A673 (cell line): ENCODE data around the gene EMP2. TPM values are rescaled to one million over a fixed set of nuclear protein-coding genes. Genes with fewer than 3 reads are reported as not detected.

Source experiments
- BruUV-seq: library from RNA; stranded (reverse); fragments of 400-500 nt; replicated peaks from 2 replicates; lab custom pipeline; 2021; lab: Mats Ljungman, UMichigan
- CTCF ChIA-PET: fragments of 300-600 bp; sonication (Branson Sonifier 250); formaldehyde crosslinking; loops from one replicate; lab custom pipeline; 2022; ENCODE audit warnings: antibody characterized with exemption; lab: Charles Lee
- POLR2A ChIA-PET: fragments of 300-600 bp; sonication (Branson Sonifier 250); formaldehyde crosslinking; loops from one replicate; lab custom pipeline; 2022; ENCODE audit warnings: antibody characterized with exemption; ENCODE audit not compliant: low non-redundant PET; lab: Charles Lee
- DNase-seq: peaks from one replicate; pipeline ENCODE4 v3.0.0-alpha.2; 2015; ENCODE audit warnings: low spot score
- H3K27ac ChIP-seq: fragments of 200-600 bp; sonication (generic); 2 replicates; pipeline ENCODE4 v1.5.1; 2016; ENCODE audit warnings: mixed run types, low read depth, mild to moderate bottlenecking, mixed read lengths, antibody characterized with exemption, low read length; ENCODE audit not compliant: poor library complexity, severe bottlenecking
- H3K27me3 ChIP-seq: fragments of 200-600 bp; sonication (generic); replicated peaks from 2 replicates; pipeline ENCODE4 v1.6.1; 2017; ENCODE audit warnings: mixed run types, low read depth, mild to moderate bottlenecking, mixed read lengths, antibody characterized with exemption, low read length; ENCODE audit not compliant: insufficient read depth, poor library complexity
- H3K36me3 ChIP-seq: fragments of 200-600 bp; sonication (generic); 2 replicates; pipeline ENCODE4 v1.6.1; 2016; ENCODE audit warnings: mixed run types, mild to moderate bottlenecking, mixed read lengths, antibody characterized with exemption, low read length; ENCODE audit not compliant: insufficient read depth, poor library complexity, severe bottlenecking
- H3K4me1 ChIP-seq: fragments of 200-600 bp; sonication (generic); 2 replicates; pipeline ENCODE4 v1.6.1; 2017; ENCODE audit warnings: mixed run types, mild to moderate bottlenecking, mixed read lengths, antibody characterized with exemption, low read length; ENCODE audit not compliant: insufficient read depth, poor library complexity, severe bottlenecking
- H3K4me3 ChIP-seq: fragments of 200-600 bp; sonication (generic); 2 replicates; pipeline ENCODE4 v1.5.1; 2016; ENCODE audit warnings: low read depth, mixed run types, mild to moderate bottlenecking, mixed read lengths, low read length; ENCODE audit not compliant: poor library complexity, severe bottlenecking
- H3K9me3 ChIP-seq: fragments of 200-600 bp; sonication (generic); 2 replicates; pipeline ENCODE4 v1.6.1; 2016; ENCODE audit warnings: mixed run types, low read depth, mild to moderate bottlenecking, mixed read lengths, antibody characterized with exemption, low read length; ENCODE audit not compliant: poor library complexity, severe bottlenecking
- CTCF ChIP-seq: fragments of 300-800, 200-600 bp; sonication (generic); conservative IDR thresholded peaks from 2 replicates; pipeline ENCODE4 v1.5.1; 2017; ENCODE audit warnings: low read depth, mild to moderate bottlenecking, antibody characterized with exemption, low read length, moderate library complexity, mixed read lengths
- EZH2 ChIP-seq: fragments of 200-600 bp; sonication (generic); IDR thresholded peaks from 2 replicates; pipeline ENCODE4 v1.6.1; 2017; ENCODE audit warnings: borderline replicate concordance, low read depth, mild to moderate bottlenecking, mixed read lengths, antibody characterized with exemption, low read length; ENCODE audit not compliant: poor library complexity, severe bottlenecking
- intact Hi-C: fragments of 100-400 bp; cut with micrococcal nuclease; formaldehyde crosslinking; loops from one replicate; pipeline ENCODE4 v1.10.0; 2022; ENCODE audit not compliant: unreplicated experiment
- total RNA-seq: library from RNA; stranded (reverse); gene quantifications from 2 replicates; pipeline ENCODE4 v1.2.3, GENCODE V29; 2021

Gene EMP2
- total RNA-seq, 1 experiment from 2014 or later, result 12.9 TPM

GRCh38 chr16:10485698-10486382 lies 94.6 kb downstream of the EMP2 start:
- no peaks in the 10 kb centered on the region for H3K36me3 ChIP-seq
- no peaks in the 10 kb centered on the region for H3K27me3 ChIP-seq
- no peaks in the 10 kb centered on the region for H3K9me3 ChIP-seq
- no peak overlapping the region for H3K4me3 ChIP-seq
- no peaks in the 10 kb centered on the region for H3K4me1 ChIP-seq
- POLR2A ChIA-PET, result no interaction called here
- no peak for DNase-seq
- CTCF ChIA-PET, result no interaction called here
- intact Hi-C loops, result no loop called here
- TF ChIP-seq EZH2 (no peak), CTCF (no peak)
- BruUV-seq, result no TSS peak
- no peak overlapping the region for H3K27ac ChIP-seq

- no peak overlapping the region for H3K4me3 ChIP-seq
- no peaks in the 10 kb centered on the region for H3K36me3 ChIP-seq
- ChIA-PET POLR2A (no interaction called here), CTCF (no interaction called here)
- H3K9me3 ChIP-seq, result no peaks in the 10 kb centered on the region
- DNase-seq, result no peak
- no peaks in the 10 kb centered on the region for H3K27me3 ChIP-seq
- BruUV-seq, result no TSS peak
- intact Hi-C loops, result no loop called here
- no peak overlapping the region for H3K27ac ChIP-seq
- no peaks in the 10 kb centered on the region for H3K4me1 ChIP-seq
- TF ChIP-seq CTCF (no peak), EZH2 (no peak)
Observed at GRCh38 chr16:10485159-10485558, 95.2 kb downstream of the EMP2 start.

GRCh38 chr16:10480151-10480550 lies 100.2 kb downstream of the EMP2 start:
- no peaks in the 10 kb centered on the region for H3K4me1 ChIP-seq
- H3K36me3 ChIP-seq, result peaks cover 3% of the 10 kb centered on the region
- ChIA-PET POLR2A (no interaction called here), CTCF (no interaction called here)
- no peaks in the 10 kb centered on the region for H3K9me3 ChIP-seq
- intact Hi-C loops, result no loop called here
- H3K27ac ChIP-seq, result no peak overlapping the region
- DNase-seq, result no peak
- no peak for TF ChIP-seq EZH2
- no peak for TF ChIP-seq CTCF
- no TSS peak for BruUV-seq
- H3K27me3 ChIP-seq, result no peaks in the 10 kb centered on the region
- H3K4me3 ChIP-seq, result no peak overlapping the region

Other genes with a start within 250 kb of the EMP2 start
- gene ATF7IP2, start 194.5 kb downstream of the EMP2 start, total RNA-seq, result 20.9 and 21.9 TPM in 2 replicates
- not detected in 2 replicates for gene TEKT5, start 114.3 kb upstream of the EMP2 start, total RNA-seq
- gene NUBP1, start 163.2 kb upstream of the EMP2 start, total RNA-seq, result 22.9 and 25.2 TPM in 2 replicates
- gene TVP23A, start 238.2 kb upstream of the EMP2 start, total RNA-seq, result not detected in 2 replicates